GM12875 (cell line): ENCODE measurements around the gene GOLGA6D.
"Not testable (repeated sequence)": the region's sequence is repeated elsewhere in the genome, so short reads cannot be mapped to it uniquely, and the experiment has no call there.

Source experiments
- H3K4me3 ChIP-seq: one replicate; pipeline ENCODE4 v1.5.1; 2011; ENCODE audit warnings: low read depth, low read length, control low read depth
- TF ChIP-seq, protein P1 (sequence below): IDR thresholded peaks from 2 replicates; pipeline ENCODE4 v1.5.1; 2011; ENCODE audit warnings: low read depth, mild to moderate bottlenecking, control low read depth, inconsistent platforms, low read length, moderate library complexity, borderline replicate concordance; ENCODE audit not compliant: insufficient read depth

Gene GOLGA6D

GRCh38 chr15:75328493-75329314, 46.1 kb downstream of the GOLGA6D start:
- H3K4me3 ChIP-seq = no peak overlapping the region
- TF ChIP-seq, protein P1, sequence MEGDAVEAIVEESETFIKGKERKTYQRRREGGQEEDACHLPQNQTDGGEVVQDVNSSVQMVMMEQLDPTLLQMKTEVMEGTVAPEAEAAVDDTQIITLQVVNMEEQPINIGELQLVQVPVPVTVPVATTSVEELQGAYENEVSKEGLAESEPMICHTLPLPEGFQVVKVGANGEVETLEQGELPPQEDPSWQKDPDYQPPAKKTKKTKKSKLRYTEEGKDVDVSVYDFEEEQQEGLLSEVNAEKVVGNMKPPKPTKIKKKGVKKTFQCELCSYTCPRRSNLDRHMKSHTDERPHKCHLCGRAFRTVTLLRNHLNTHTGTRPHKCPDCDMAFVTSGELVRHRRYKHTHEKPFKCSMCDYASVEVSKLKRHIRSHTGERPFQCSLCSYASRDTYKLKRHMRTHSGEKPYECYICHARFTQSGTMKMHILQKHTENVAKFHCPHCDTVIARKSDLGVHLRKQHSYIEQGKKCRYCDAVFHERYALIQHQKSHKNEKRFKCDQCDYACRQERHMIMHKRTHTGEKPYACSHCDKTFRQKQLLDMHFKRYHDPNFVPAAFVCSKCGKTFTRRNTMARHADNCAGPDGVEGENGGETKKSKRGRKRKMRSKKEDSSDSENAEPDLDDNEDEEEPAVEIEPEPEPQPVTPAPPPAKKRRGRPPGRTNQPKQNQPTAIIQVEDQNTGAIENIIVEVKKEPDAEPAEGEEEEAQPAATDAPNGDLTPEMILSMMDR = no peak

- TF ChIP-seq, protein P1 = no peak
- no peak overlapping the region for H3K4me3 ChIP-seq
Measured at GRCh38 chr15:75329571-75329970, 46.9 kb downstream of the GOLGA6D start.

DNA sequence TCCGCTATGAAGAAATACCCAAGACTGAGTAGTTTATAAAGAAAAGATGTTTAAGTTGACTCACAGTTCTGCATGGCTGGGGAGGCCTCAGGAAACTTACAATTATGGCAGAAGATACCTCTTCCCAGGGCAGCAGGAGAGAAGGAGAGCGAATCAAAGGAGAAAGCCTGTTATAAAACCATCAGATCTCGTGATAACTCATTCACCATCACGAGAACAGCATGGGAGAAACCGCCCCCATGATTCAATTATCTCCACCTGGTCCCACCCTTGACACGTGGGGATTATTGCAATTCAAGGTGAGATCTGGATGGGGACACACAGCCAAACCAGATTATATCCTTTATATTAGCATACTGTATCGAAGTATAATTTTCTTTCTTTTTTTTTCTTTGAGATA, 49.5 kb downstream of the GOLGA6D start:
- H3K4me3 ChIP-seq = not testable (repeated sequence)

GRCh38 chr15:75333654-75334419, 51.2 kb downstream of the GOLGA6D start:
- H3K4me3 ChIP-seq = not testable (repeated sequence)

GRCh38 chr15:75335313-75335704, 52.7 kb downstream of the GOLGA6D start:
- TF ChIP-seq, protein P1 = no peak
- H3K4me3 ChIP-seq = peak overlapping the region; percentile 93

GRCh38 chr15:75335705-75336355, 53.2 kb downstream of the GOLGA6D start, which contains the start of gene COMMD4:
COMMD4 (plus strand) TSS chr15:75336063; CDS start chr15:75336090, 27 bp downstream.
- TF ChIP-seq, protein P1 = no peak
- peak within 1 kb of the TSS; percentile 93 for H3K4me3 ChIP-seq

GRCh38 chr15:75338661-75339240, 56.1 kb downstream of the GOLGA6D start:
- TF ChIP-seq, protein P1 = no peak
- no peak overlapping the region for H3K4me3 ChIP-seq
